Measurements from ENCODE around the gene TNIP1. TPM values are rescaled to one million over a fixed set of nuclear protein-coding genes. Genes with fewer than 3 reads are reported as not detected.

The TNIP1 gene
- total RNA-seq, 1 experiment from 2014 or later = 122 TPM

DNA sequence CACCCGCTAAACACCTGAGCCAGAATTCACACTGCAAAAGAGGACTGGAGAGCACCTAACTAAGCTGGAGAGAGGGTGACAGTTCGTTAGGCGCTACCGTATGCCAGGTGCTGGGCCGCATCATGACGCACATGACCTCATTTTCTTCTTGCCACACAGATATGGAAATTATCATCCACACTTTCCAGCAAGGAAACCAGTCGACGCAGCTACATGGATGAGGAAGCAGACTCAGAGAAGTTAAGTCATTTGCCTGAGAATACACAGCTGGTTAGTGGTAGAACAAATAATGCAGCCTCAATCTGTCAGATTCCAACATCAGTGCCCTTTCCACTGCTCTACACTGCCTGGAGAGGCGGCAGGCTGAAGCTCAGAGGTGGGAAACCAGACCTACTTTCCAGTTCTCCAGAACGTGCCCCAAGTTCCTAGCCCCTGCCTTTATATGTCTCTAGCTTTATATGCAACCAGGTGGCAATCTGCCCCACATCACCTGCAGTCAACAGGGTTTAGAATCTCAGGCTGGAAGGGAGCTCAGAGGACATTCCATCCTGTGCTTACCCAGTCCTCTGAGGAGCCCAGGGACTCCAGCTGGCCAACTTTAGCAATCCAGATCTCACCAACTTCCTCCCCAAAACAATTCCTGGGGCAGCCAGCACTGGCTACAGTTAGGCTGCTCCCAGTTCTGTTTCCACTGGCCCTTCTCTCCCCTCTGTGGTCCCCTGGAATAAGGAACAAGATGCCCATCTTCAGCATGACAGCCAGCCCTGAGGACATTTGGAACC, 8.8 kb downstream of the TNIP1 start:
- Histone ChIP-seq H3K36me3 (ENCODE audit: low read depth) (peaks cover 7% of the 10 kb centered on the region), H4K20me1 (ENCODE audit: insufficient read depth) (no peaks in the 10 kb centered on the region), H3K4me2 (peak overlapping the region; percentile 47), H3K27me3 (ENCODE audit: insufficient read depth, low read depth) (no peaks in the 10 kb centered on the region), H3K27ac (peak overlapping the region; percentile 94), H3K9me2 (ENCODE audit: insufficient read depth) (no peaks in the 10 kb centered on the region), H2AFZ (no peak overlapping the region), H3F3A (ENCODE audit: insufficient read depth, low read depth) (peaks cover 42% of the 10 kb centered on the region), H3K4me1 (replicated peaks; ENCODE audit: insufficient read depth) (peaks cover 51% of the 10 kb centered on the region), H3K9me3 (ENCODE audit: insufficient read depth, low read depth) (no peaks in the 10 kb centered on the region), H3K79me2 (ENCODE audit: low read depth) (peaks cover 91% of the 10 kb centered on the region), H3K4me3 (no peak overlapping the region)
- TF ChIP-seq CTCF (conservative IDR thresholded peaks at IDR 0.05) = no peak
- no peak for TF ChIP-seq EZH2 (IDR thresholded peaks at IDR 0.05; ENCODE audit: low read depth)
- BruUV-seq (replicated peaks) = no TSS peak
- no peak for DNase-seq
- POLR2A ChIA-PET (ENCODE audit: unreplicated experiment) = interaction anchor here (0.6 kb wide), 1 partner anchor 94 kb away, joined by 3 read pairs; no protein-coding TSS in a partner anchor
- intact Hi-C loops (cut with micrococcal nuclease; ENCODE audit: unreplicated experiment) = loop anchor here (1.0 to 10.0 kb wide), 5 partner anchors 9 to 597 kb away; no protein-coding TSS in a partner anchor
- CTCF ChIA-PET = no interaction called here

- peaks cover 32% of the 10 kb centered on the region for H3F3A ChIP-seq (ENCODE audit: insufficient read depth, low read depth)
- peaks cover 41% of the 10 kb centered on the region for H3K4me1 ChIP-seq (replicated peaks; ENCODE audit: insufficient read depth)
- POLR2A ChIA-PET (ENCODE audit: unreplicated experiment) = no interaction called here
- no peak overlapping the region for H3K27ac ChIP-seq
- no peak overlapping the region for H3K4me3 ChIP-seq
- BruUV-seq (replicated peaks) = no TSS peak
- CTCF ChIA-PET = no interaction called here
- DNase-seq = no peak
- no peak overlapping the region for H2AFZ ChIP-seq
- H3K4me2 ChIP-seq = no peak overlapping the region
- H3K36me3 ChIP-seq (ENCODE audit: low read depth) = peaks cover 7% of the 10 kb centered on the region
- no peak for TF ChIP-seq EZH2 (IDR thresholded peaks at IDR 0.05; ENCODE audit: low read depth)
- no peak for TF ChIP-seq CTCF (conservative IDR thresholded peaks at IDR 0.05)
- no peaks in the 10 kb centered on the region; the same call in 1 of the 2 replicates for H4K20me1 ChIP-seq (ENCODE audit: insufficient read depth)
- H3K9me2 ChIP-seq (ENCODE audit: insufficient read depth) = no peaks in the 10 kb centered on the region
- no peaks in the 10 kb centered on the region for H3K9me3 ChIP-seq (ENCODE audit: insufficient read depth, low read depth)
- H3K27me3 ChIP-seq (ENCODE audit: insufficient read depth, low read depth) = no peaks in the 10 kb centered on the region
- H3K79me2 ChIP-seq (ENCODE audit: low read depth) = peaks cover 89% of the 10 kb centered on the region
- intact Hi-C loops (cut with micrococcal nuclease; ENCODE audit: unreplicated experiment) = loop anchor here (10.0 kb wide), 1 partner anchor 596 kb away; no protein-coding TSS in a partner anchor
Observed at GRCh38 chr5:151071021-151071420, 9.8 kb downstream of the TNIP1 start.

DNA sequence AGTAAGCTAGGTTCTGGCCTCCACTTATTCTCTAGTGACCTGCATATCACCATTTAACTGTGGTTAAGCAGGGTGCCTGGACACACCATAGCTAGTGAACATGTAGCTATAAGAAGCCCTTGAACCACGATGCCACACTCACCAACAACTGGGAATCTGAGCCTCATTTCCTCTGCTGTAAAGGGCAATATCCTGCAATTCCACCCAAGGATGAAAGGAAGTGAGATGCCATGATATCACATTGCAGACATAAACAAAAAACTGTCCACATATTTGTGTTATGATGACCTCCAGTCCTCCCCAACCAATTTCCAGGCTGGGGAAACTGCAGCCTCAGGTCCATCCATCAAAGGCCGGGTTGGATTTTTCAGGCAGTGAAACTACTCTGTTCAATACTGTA, 10.4 kb downstream of the TNIP1 start:
- H3K36me3 ChIP-seq (ENCODE audit: low read depth) = peaks cover 7% of the 10 kb centered on the region
- H4K20me1 ChIP-seq (ENCODE audit: insufficient read depth) = no peaks in the 10 kb centered on the region; the same call in 1 of the 2 replicates
- H3K4me3 ChIP-seq = no peak overlapping the region
- H3K9me2 ChIP-seq (ENCODE audit: insufficient read depth) = no peaks in the 10 kb centered on the region
- intact Hi-C loops (cut with micrococcal nuclease; ENCODE audit: unreplicated experiment) = loop anchor here (10.0 kb wide), 1 partner anchor 596 kb away; no protein-coding TSS in a partner anchor
- no peak for TF ChIP-seq CTCF (conservative IDR thresholded peaks at IDR 0.05)
- TF ChIP-seq EZH2 (IDR thresholded peaks at IDR 0.05; ENCODE audit: low read depth) = no peak
- no peak overlapping the region for H2AFZ ChIP-seq
- no peak for DNase-seq
- H3K79me2 ChIP-seq (ENCODE audit: low read depth) = peaks cover 93% of the 10 kb centered on the region
- H3K4me1 ChIP-seq (replicated peaks; ENCODE audit: insufficient read depth) = peaks cover 38% of the 10 kb centered on the region
- ChIA-PET POLR2A (ENCODE audit: unreplicated experiment) (interaction anchor here (0.6 kb wide), 1 partner anchor 11 kb away, joined by 6 read pairs; the partner anchor contains the start of gene TNIP1), CTCF (no interaction called here)
- H3K9me3 ChIP-seq (ENCODE audit: insufficient read depth, low read depth) = no peaks in the 10 kb centered on the region
- H3K27ac ChIP-seq = no peak overlapping the region
- no peaks in the 10 kb centered on the region for H3K27me3 ChIP-seq (ENCODE audit: insufficient read depth, low read depth)
- H3K4me2 ChIP-seq = no peak overlapping the region
- peaks cover 28% of the 10 kb centered on the region for H3F3A ChIP-seq (ENCODE audit: insufficient read depth, low read depth)
- no TSS peak for BruUV-seq (replicated peaks)
